Activated T-cell treated with anti-CD3 and anti-CD28 coated beads for 24 hours (primary cell): ENCODE results near the gene CCBE1.

Experiments used
- DNase-seq: peaks from one replicate; pipeline ENCODE4 v3.0.0-alpha.2; 2020; ENCODE audit warnings: low read depth

The CCBE1 gene

DNA sequence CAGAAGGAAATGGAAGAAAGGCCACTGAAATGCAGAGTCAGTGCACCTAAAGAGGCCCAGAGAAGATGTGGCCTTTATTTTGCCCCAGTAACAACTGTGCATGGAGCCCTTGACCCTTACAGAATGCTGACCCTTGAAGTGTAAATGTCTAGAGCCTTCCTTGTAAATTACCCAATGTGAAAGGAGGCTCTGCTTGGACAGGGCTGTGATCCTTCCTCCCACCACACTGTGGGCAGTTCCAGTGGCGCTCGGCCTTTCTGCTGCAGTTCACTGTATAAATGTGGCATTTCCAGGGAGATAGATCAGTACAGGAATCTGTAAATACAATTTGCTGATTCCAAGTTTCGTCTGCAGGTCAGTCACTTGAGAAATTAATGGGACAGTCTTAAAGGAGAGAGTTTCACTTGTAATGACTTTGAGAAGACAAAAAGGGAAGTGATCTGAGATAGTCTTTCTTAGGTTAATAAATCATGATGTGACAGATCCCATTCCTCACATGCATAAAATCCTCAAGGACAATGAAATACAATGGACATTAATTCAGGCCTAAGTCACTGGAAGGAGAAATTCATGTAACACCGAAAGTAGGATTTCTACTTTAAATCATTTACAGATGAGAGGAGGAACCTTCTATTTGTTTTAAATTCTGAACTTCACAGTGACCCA is 204.3 kb downstream of the CCBE1 start:
- no peak for DNase-seq

DNA sequence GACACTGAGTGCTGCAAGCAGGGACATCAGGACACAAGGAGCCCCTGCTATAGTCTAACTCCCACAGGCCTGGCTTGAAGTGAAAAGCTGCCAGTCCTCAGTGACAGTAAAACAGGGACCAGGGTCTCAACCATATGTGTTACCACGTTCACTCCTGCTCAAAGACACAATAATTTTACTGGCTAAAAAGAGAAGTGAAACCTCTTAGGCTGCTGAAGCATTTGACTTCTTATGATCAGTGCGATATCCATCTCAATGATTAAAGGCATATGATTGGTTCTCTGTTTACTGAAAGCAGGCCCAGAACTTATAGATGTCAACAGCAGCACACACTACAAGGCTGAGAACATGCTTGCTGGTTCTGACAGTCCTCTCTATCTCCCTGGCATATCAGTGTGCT is 208.3 kb downstream of the CCBE1 start:
- no peak for DNase-seq

- DNase-seq, result no peak
These were observed 211.8 kb downstream of the CCBE1 start for GRCh38 chr18:59485382-59485781.

GRCh38 chr18:59484561-59485328 is 212.5 kb downstream of the CCBE1 start:
- DNase-seq, result no peak

DNA sequence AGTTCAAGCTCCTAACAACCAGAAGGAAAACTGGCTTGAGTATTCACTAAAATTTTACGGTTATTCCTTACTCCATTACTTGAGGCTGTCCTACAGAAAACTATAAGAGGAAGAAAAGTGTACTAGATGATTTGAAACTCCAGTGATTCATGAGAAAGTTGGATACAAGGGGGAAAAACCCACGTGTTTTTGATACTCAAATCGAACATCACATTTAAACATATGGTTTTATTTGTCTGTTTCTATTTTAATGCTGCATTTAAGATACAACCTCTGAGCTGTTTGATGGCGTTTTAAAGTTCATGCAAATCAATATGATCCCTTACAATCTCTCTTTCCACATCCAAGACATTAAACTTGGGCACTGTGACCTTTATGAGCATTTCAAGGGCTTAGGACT is 213.1 kb downstream of the CCBE1 start:
- DNase-seq, result no peak

- DNase-seq, result no peak
These were observed 215.8 kb downstream of the CCBE1 start for GRCh38 chr18:59481436-59481835.

GRCh38 chr18:59479776-59480175 is 217.4 kb downstream of the CCBE1 start:
- DNase-seq, result no peak

- DNase-seq, result no peak
These were observed 218.6 kb downstream of the CCBE1 start for GRCh38 chr18:59478591-59478990.

DNA sequence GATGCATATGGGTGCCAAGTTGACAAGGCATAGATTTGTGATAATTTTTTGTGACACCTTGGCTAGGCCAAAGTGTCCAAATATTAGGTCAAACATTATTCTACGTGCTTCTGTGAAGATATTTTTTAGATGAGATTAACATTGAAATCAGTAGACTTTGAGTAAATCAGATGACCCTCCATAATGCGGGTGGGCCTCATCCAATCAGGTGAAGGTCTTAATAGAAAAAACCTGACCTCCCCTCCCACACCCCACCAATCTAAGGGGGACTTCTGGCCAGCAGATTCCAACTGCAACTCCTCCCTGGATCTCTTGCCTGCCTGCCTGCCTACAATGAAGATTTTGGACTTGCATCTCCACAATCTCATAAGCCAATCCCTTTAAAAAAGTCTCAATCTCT is 219.4 kb downstream of the CCBE1 start:
- DNase-seq, result no peak

- no peak for DNase-seq
These were observed 226.6 kb downstream of the CCBE1 start for GRCh38 chr18:59470561-59471121.

DNA sequence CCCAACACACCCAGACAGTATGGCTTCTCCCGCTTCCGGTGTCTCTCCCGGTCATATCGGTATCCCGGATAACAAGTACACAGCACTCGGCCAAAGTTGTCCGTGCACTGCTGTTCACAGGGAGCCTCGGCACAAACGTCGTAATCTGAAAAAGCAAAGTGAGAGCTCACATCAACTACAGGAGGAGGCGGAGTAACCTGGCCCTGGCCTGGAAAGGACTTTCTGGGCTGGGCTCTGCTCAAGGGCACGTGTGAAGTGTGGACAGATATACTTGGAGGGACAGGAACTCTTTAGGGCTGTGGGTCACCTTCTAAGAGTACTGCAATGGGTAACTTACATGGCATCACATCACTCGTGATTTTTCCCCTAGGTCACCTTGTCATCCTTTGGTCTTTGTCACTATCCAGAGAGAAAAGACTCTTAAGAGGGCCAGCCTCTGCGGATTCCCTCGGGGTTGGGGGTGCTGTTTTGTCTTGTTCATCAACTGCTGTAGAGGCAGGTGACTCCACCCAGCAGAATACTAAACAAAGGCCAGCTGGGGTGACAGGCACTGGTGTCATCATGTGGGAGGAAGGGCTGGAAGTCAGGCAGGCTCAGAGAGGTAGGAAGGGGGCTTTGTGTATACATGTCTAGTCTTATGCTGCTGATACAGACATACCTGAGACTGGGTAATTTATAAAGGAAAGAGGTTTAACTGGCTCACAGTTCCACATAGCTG is 227.6 kb downstream of the CCBE1 start:
- DNase-seq, result no peak

DNA sequence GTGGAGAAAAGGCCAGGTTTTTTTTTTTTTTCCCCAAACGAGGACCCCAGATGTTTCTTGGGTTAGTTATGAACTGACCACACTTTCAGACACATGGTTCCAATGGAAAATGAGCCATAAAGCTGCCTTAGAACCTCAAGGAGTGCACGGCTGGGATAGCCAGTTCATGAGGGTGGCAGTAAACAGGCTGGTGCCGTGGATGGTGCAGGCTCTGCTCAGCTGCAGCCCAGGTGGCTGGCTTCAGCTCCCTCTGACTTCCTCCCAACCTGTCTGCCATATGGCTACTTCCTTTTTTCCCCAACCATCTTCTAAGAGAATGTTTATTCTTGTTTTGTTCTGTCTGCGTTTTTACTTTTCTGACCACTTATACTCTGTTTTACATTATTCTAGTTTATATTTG is 228.4 kb downstream of the CCBE1 start:
- no peak for DNase-seq

- DNase-seq, result no peak
These were observed 229.7 kb downstream of the CCBE1 start for GRCh38 chr18:59467497-59467896.

GRCh38 chr18:59466980-59467379 is 230.2 kb downstream of the CCBE1 start:
- no peak for DNase-seq

DNA sequence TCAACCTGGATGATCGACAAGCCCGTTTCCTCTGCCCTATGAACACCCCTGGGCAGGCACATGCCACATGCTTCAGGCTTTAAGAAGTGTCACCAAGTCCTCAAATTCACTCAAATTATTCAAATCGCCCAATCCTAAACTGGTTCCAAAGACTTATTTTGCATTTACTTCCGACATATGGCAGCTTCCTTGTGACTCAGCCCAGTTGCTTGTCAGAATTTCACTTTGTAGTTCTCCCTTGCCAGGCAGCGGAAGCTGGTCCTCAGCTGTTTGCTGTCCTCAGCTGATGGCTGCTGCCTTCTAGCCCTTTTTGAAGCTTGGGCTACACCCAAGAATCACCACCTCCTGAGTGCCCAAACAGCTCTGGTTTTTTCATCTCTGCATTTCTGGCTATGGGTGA is 232.7 kb downstream of the CCBE1 start:
- DNase-seq, result no peak

DNA sequence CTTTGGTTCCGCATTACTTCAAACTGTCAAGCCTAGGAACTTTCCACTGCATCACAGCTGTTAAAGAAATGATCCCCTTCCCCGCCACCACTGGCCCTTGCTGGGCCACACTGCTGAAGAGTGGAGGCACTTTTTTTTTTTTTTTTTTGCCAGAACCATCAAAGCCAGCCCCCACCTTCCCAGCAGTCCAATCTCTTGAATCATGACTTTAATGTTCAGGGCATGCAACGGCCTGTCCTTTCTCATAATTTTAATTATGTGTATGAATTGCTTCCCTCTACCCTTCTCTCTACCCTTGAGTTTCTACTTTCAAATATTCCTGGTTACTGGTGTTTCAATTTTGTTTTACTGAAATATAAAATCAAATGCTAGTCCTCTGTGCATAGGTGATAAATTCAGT is 236.1 kb downstream of the CCBE1 start:
- no peak for DNase-seq

- no peak for DNase-seq
These were observed 237.2 kb downstream of the CCBE1 start for GRCh38 chr18:59460072-59460420.

- DNase-seq, result no peak
These were observed 237.7 kb downstream of the CCBE1 start for GRCh38 chr18:59459369-59460071.

- DNase-seq, result no peak
These were observed 238.6 kb downstream of the CCBE1 start for GRCh38 chr18:59458575-59458974.

DNA sequence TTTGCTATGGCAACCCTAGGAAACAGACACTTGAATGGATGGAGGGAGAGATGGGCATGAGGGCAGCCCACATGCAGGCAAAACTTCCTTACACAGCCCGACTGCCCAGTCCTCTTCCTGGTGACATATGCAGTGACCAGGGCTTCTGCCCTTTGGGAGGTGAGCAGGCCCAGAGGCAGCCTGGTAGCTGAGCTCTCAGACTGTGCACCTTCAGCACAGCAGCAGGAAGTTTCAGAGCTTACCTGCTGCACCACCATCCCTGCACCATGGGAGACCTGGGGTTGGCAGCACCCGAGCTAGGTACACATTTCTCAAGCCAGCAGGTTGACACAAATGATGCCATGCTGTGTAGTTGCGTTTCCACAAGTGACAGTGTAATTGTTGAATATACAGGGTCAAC is 240.6 kb downstream of the CCBE1 start:
- DNase-seq, result no peak

- DNase-seq, result no peak
These were observed 241.4 kb downstream of the CCBE1 start for GRCh38 chr18:59455728-59456276.
